ENCODE results near the gene ABO. TPM values are rescaled to one million over a fixed set of nuclear protein-coding genes. Genes with fewer than 3 reads are reported as not detected.

ABO gene
- total and polyA plus RNA-seq, 9 of the 15 experiments (the other 6 are each of a cell fraction or from before 2014, with no cell fraction given): 5.0 to 21.9 (median 11.9) TPM

GRCh38 chr9:133278161-133279114 is 3.4 kb upstream of the ABO start (continued):
- TF ChIP-seq ATF6 (CRISPR knock-in tag; IDR thresholded peaks at IDR 0.05) (no peak), ZNF175 (CRISPR knock-in tag; IDR thresholded peaks at IDR 0.05; ENCODE audit: low read depth) (no peak), USF1 (CRISPR knock-in tag; IDR thresholded peaks at IDR 0.05) (0 out of 2 replicates have a peak, but pooled peaks have one; percentile 11), REST (IDR thresholded peaks at IDR 0.05; ENCODE audit: borderline replicate concordance) (no peak), REST (CRISPR knock-in tag; IDR thresholded peaks at IDR 0.05; ENCODE audit: low read depth) (no peak), THRAP3 (IDR thresholded peaks at IDR 0.05; ENCODE audit: borderline replicate concordance) (no peak), KDM4B (IDR thresholded peaks at IDR 0.05; ENCODE audit: borderline replicate concordance in 2 of 2, low read depth in 1 of 2) (no peak), E2F1 (CRISPR knock-in tag; IDR thresholded peaks at IDR 0.05) (no peak), GTF2A2 (tag; IDR thresholded peaks at IDR 0.05) (no peak), TOE1 (IDR thresholded peaks at IDR 0.05; ENCODE audit: borderline replicate concordance) (no peak), TOE1 (CRISPR knock-in tag; IDR thresholded peaks at IDR 0.05; ENCODE audit: borderline replicate concordance, low read depth) (no peak), SRF (CRISPR knock-in tag; IDR thresholded peaks at IDR 0.05) (peak in 1 of 2 experiments; percentile 97; a peak in 2 of 4 replicates), ZNF354B (CRISPR knock-in tag; IDR thresholded peaks at IDR 0.05) (no peak), ZNF253 (CRISPR knock-in tag; conservative IDR thresholded peaks at IDR 0.05) (no peak)

All from K562 (cell line).